ENCODE data around the gene DCT. TPM values are rescaled to one million over a fixed set of nuclear protein-coding genes. Genes with fewer than 3 reads are reported as not detected.

DCT gene
- total RNA-seq, 1 donor from 2014 or later: not detected

GRCh38 chr13:94390881-94391280 lies 88.6 kb downstream of the DCT start:
- no peak for DNase-seq (ENCODE audit: extremely low spot score, unreplicated experiment)
- H3K27ac Mint-ChIP-seq (ENCODE audit: unreplicated experiment): no peak overlapping the region
- no peaks in the 10 kb centered on the region for H3K9me3 Mint-ChIP-seq (ENCODE audit: unreplicated experiment)
- H3K36me3 Mint-ChIP-seq (ENCODE audit: unreplicated experiment): peaks cover 27% of the 10 kb centered on the region
- H3K4me3 Mint-ChIP-seq (ENCODE audit: unreplicated experiment): no peak overlapping the region
- H3K4me1 Mint-ChIP-seq (ENCODE audit: unreplicated experiment): no peaks in the 10 kb centered on the region
- TF ChIP-seq, protein P1, sequence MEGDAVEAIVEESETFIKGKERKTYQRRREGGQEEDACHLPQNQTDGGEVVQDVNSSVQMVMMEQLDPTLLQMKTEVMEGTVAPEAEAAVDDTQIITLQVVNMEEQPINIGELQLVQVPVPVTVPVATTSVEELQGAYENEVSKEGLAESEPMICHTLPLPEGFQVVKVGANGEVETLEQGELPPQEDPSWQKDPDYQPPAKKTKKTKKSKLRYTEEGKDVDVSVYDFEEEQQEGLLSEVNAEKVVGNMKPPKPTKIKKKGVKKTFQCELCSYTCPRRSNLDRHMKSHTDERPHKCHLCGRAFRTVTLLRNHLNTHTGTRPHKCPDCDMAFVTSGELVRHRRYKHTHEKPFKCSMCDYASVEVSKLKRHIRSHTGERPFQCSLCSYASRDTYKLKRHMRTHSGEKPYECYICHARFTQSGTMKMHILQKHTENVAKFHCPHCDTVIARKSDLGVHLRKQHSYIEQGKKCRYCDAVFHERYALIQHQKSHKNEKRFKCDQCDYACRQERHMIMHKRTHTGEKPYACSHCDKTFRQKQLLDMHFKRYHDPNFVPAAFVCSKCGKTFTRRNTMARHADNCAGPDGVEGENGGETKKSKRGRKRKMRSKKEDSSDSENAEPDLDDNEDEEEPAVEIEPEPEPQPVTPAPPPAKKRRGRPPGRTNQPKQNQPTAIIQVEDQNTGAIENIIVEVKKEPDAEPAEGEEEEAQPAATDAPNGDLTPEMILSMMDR (IDR thresholded peaks at IDR 0.05): no peak
- no peaks in the 10 kb centered on the region for H3K27me3 Mint-ChIP-seq (ENCODE audit: unreplicated experiment)

DNA sequence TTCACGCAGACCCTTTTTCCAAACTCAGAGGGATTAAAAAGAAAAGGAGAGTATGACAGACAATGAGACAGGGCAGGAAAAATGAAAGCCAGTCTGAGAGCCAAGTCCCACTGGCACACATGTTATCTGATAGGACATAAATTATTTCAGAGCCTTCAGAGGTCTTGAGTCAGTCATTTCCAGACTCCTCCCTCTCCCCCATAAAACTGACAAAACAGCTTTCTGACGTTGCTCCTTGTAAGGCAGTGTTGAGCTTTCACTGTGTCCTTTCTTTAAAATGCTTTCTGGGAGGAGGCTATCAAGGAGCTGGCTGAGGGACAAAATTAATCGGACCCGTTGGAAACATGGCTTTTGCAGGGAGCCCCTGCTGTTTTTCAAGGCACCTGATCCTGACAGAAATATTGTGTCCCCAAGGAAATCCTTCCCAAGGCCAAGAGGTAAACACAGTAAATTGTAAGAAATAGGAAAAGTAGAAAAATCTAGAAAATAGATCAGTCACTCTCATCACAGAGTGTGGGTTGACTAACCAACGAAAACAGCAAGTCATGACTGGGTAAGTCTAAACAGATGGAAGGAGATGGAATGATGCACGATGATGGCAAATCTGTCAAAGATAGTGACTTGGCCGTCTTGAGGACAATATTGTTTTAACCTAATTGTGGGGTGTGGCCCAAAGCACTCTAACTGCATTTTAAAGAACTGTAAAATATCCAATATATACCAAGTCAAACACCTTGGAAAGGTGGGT lies 89.7 kb downstream of the DCT start:
- TF ChIP-seq, protein P1 (IDR thresholded peaks at IDR 0.05): no peak
- H3K9me3 Mint-ChIP-seq (ENCODE audit: unreplicated experiment): no peaks in the 10 kb centered on the region
- no peaks in the 10 kb centered on the region for H3K4me1 Mint-ChIP-seq (ENCODE audit: unreplicated experiment)
- no peak overlapping the region for H3K27ac Mint-ChIP-seq (ENCODE audit: unreplicated experiment)
- H3K27me3 Mint-ChIP-seq (ENCODE audit: unreplicated experiment): no peaks in the 10 kb centered on the region
- DNase-seq (ENCODE audit: extremely low spot score, unreplicated experiment): no peak
- peaks cover 27% of the 10 kb centered on the region for H3K36me3 Mint-ChIP-seq (ENCODE audit: unreplicated experiment)
- H3K4me3 Mint-ChIP-seq (ENCODE audit: unreplicated experiment): no peak overlapping the region

DNA sequence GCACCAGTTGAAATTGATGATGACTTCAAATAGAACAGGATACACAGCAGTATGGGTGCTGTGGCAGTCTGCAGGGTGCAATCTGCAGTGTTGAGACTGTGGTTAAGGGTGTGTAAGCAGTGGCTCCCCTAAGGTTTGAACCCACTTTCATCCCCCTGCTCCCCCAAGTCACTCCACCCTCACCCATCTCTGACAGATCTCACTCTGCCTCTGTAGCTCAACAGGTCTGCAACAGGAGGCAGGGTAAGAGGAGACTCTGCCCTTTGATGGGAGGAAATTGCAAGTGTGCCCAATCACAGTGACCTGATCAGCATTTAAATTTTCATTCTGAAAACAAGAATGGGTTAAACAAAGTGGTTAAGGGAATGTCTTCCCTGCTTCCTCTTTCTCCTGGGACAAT lies 92.4 kb downstream of the DCT start:
- TF ChIP-seq, protein P1 (IDR thresholded peaks at IDR 0.05): no peak
- DNase-seq (ENCODE audit: extremely low spot score, unreplicated experiment): no peak
- peaks cover 38% of the 10 kb centered on the region for H3K36me3 Mint-ChIP-seq (ENCODE audit: unreplicated experiment)
- H3K4me3 Mint-ChIP-seq (ENCODE audit: unreplicated experiment): no peak overlapping the region
- H3K4me1 Mint-ChIP-seq (ENCODE audit: unreplicated experiment): no peaks in the 10 kb centered on the region
- H3K9me3 Mint-ChIP-seq (ENCODE audit: unreplicated experiment): no peaks in the 10 kb centered on the region
- no peak overlapping the region for H3K27ac Mint-ChIP-seq (ENCODE audit: unreplicated experiment)
- H3K27me3 Mint-ChIP-seq (ENCODE audit: unreplicated experiment): no peaks in the 10 kb centered on the region

Other genes with a start within 250 kb of the DCT start
- gene TGDS, start 116.5 kb upstream of the DCT start, total RNA-seq: 7.2 and 8.2 TPM in 2 replicates
- 6.5 and 6.7 TPM in 2 replicates for gene GPR180, start 122.2 kb upstream of the DCT start, total RNA-seq
- not detected in 2 replicates for gene SOX21, start 232.9 kb upstream of the DCT start, total RNA-seq

Measured in osteocyte (in vitro differentiated cells).